GM12891 (cell line): Measurements from ENCODE around the gene HIPK2.

Experiments
- DNase-seq: peaks from one replicate; pipeline ENCODE4 v3.0.0; 2011; ENCODE audit warnings: low spot score; ENCODE audit not compliant: insufficient read length
- FAIRE-seq: peaks from 2 replicates; lab custom pipeline; 2011; peaks lifted over from hg19 to GRCh38; lab: Jason Lieb, UNC
- PAX5 ChIP-seq: IDR thresholded peaks from 2 replicates; pipeline ENCODE4 v1.6.1; 2011; ENCODE audit warnings: low read length, moderate library complexity, mild to moderate bottlenecking; ENCODE audit not compliant: insufficient read depth, severe bottlenecking
- POLR2A ChIP-seq: IDR thresholded peaks from 2 replicates; pipeline ENCODE4 v1.6.1; 2011; ENCODE audit warnings: low read depth, low read length, control low read depth
- POLR2AphosphoS5 ChIP-seq: IDR thresholded peaks from 2 replicates; pipeline ENCODE4 v1.6.1; 2011; ENCODE audit warnings: low read depth, low read length, control low read depth
- POU2F2 ChIP-seq: IDR thresholded peaks from 2 replicates; pipeline ENCODE4 v1.6.1; 2011; ENCODE audit warnings: low read depth, mild to moderate bottlenecking, control low read depth, low read length, moderate library complexity
- SPI1 ChIP-seq: IDR thresholded peaks from 2 replicates; pipeline ENCODE4 v1.6.1; 2011; ENCODE audit warnings: low read depth, low read length, control low read depth
- TAF1 ChIP-seq: IDR thresholded peaks from 2 replicates; pipeline ENCODE4 v1.6.1; 2011; ENCODE audit warnings: low read depth, low read length, control low read depth

HIPK2 gene

GRCh38 chr7:139522830-139523198, 255.0 kb downstream of the HIPK2 start:
- TF ChIP-seq POLR2A (no peak), TAF1 (no peak), POLR2AphosphoS5 (no peak), PAX5 (no peak), POU2F2 (no peak), SPI1 (no peak)
- DNase-seq = no peak
- no peak for FAIRE-seq

GRCh38 chr7:139521439-139521838, 256.4 kb downstream of the HIPK2 start:
- FAIRE-seq (no peak), DNase-seq (no peak)
- TF ChIP-seq TAF1 (no peak), POU2F2 (no peak), PAX5 (no peak), SPI1 (no peak), POLR2A (no peak), POLR2AphosphoS5 (no peak)

GRCh38 chr7:139515266-139515665, 262.5 kb downstream of the HIPK2 start:
- no peak for FAIRE-seq
- DNase-seq = no peak
- TF ChIP-seq TAF1 (no peak), PAX5 (no peak), SPI1 (no peak), POU2F2 (no peak), POLR2AphosphoS5 (no peak), POLR2A (no peak)
